GM19351 (cell line): ENCODE measurements around the gene TTC39A.
"Not testable (repeated sequence)": the region's sequence is repeated elsewhere in the genome, so short reads cannot be mapped to it uniquely, and the experiment has no call there.

Experiments
- ATAC-seq: cut with Tn5 transposase; IDR thresholded peaks from one replicate; pipeline ENCODE4 v1.9.1; 2021; ENCODE audit warnings: mild to moderate bottlenecking, moderate library complexity; ENCODE audit not compliant: unreplicated experiment

TTC39A gene

GRCh38 chr1:51340380-51340779, 10.0 kb upstream of the TTC39A start:
- ATAC-seq: no peak

DNA sequence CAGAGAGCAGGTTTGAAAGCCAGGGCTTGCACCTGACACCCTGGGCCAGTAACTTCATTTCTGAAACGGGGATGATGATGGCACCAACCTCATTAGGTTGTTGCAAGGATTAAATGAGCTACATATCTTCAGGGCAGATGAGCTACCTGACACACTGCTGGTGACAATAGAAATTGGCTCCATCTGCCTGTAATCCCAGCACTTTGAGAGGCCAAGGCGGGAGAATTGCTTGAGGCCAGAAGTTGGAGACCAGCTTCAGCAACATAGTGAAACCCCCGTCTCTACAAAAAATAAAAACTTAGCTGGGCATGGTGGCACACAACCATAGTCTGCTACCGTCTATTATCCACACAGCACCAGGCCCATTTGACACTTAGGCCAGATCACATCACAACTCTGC, 6.3 kb upstream of the TTC39A start:
- ATAC-seq: no peak

DNA sequence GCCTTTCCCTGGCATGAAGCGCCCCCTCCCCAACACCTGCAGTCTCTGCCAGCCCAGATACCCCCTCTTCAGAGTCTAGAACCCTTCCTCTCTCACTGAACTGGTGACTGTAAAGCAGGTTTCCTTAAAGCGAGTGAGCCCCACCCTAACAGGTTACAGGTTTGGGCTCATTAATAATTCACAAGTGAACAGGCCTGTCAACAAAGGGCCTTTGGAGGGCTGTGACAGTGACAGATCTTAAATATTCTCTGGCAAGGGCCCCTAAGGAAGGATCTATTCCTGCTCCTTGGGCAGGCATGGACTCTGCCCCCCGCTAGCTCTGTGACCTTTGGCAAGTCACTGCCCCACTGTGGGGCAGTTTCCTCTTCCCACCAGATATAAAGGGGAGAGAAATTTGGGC, 5.6 kb upstream of the TTC39A start:
- no peak for ATAC-seq

DNA sequence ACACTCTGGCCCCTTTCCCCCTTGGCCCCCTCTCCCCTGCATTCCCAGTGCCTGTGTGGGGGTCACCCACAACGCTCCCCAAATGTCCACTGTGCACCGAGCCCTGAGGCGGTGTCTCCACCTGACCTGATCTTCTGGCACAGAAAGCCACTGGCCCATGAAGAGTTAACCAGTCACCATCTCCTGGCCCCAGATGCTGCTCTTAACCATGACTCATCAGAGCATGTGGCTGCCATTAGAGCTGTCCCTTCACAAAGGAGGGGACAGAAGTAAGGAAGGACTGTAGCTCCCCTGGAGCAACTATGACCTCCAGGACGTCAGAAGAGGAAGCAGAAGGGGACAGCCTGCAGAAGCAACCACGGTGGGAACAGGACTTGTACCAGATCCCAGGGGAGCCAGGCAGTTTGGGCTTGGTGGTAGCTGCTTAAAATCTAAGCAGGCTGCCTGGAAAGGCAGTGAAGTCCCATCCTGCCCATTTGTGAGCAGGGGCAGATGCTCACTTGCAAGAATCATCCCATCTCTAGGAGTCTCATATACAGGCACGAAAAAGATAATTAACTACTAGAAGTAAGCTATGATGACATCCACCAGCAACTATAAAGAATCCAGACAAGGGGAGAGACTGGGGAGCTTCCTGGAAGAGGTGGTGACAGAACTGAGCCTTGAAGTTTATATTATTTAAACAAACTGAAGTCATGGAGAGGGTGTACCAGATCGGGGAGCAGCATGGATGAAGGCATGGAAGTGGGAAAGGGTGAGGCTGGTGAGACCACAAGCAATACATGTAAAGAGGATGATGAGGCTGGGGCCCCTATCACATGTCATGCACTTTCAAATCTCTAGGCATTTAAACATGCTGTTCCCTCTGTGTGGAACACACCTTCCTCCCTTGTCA, 1.1 kb upstream of the TTC39A start:
- ATAC-seq: peak; percentile 71

GRCh38 chr1:51329443-51330325, 678 bp downstream of the TTC39A start:
- no peak for ATAC-seq

DNA sequence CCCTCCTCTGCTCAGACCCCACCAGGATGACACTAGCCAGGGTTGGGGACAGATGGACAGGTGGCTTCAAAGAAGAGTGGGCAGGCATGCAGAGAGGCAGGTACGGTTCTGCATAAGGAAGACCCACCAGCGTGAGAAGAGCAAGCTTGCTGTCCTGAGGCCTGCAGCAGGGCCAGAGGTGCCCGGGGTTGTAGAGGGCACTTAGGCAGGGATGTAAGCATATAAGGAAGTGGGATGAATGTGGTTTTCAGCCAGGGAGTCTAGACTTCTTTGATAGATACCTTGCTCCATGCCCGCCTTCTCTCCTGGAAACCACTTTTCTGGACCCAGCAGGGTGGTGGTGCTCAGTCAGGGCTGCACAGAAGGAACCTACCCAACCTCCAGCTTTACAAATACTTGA, 1.4 kb downstream of the TTC39A start:
- no peak for ATAC-seq

- no peak for ATAC-seq
Observed at GRCh38 chr1:51328279-51328678, 2.1 kb downstream of the TTC39A start.

DNA sequence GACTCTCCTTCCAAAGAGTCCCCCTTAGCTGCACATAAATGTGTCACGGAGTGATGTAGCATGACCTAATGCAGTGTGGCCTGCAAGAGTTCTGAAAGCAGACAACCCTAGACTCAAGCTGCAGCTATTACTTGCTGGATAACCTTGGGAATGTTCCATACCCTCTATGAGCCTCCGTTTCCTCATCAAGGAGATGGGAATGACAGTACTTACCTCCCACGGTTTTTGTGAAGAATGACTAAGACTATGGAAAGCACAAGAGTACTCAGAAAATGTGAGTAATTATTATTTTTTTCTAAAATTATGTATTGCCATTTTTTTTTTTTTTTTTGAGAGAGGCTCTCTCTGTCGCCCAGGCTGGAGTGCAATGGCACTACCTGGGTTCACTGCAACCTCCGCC, 3.0 kb downstream of the TTC39A start:
- ATAC-seq: no peak

DNA sequence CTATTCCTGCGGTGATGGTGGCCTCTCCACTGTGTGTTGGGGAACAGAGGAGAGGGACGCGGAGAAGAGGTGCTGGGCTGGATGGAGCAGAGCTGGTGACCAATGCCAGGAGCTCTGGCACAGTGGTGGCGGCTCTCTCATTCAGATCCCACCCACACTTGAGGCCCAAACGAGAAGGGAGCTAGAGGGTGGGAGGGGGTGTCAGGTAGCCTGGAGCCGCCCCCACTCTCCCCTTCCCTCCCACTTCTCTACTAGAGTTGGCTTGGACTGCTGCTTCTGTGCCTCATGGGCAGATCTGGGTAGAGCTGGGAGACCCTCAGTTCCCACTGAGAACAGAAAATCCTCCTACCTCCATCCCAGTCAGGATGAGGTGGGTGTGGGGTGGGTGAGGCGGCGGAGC, 3.5 kb downstream of the TTC39A start:
- ATAC-seq: no peak

DNA sequence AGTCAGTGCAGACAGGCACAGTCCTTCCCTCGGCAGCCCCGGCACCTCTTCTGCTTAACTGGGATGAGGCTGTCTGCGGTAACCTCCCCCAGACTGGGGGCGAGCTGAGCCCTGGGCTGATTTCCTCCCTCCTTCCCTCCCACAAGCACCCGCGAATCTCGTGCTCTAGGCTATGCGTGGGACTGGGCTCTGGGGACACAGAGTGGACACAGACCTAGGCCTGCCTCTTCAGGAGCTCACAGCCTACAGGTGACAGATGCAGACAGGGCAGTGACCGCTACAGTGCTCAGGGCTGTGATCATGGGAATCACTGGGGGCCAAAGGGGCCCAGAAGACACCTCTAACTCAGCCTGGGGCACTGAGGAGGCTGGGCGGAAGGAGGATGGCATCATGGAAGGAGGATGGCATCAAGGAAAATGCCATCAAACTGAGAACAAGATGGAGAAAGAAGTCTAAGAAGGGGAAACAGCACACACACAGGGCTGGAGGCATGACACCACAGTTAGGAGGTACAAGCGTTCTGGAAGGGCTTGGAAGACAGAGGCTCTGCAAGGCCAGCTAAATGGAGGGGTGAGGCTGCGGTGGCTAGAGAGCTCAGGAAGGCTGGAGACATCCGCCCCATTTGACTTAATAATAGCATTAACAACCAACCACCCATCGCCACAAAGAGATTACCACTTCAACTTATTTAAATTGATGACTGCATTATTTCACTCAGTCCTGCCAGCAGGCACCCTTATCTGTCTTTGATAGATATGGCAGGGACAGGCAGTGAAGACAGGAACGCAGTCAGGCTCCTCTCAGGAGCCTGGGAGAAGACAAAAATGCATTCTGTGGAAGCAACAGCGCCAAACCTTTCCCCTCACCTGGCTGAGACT, 4.2 kb downstream of the TTC39A start:
- ATAC-seq: no peak

GRCh38 chr1:51325391-51325790, 5.0 kb downstream of the TTC39A start:
- no peak for ATAC-seq

DNA sequence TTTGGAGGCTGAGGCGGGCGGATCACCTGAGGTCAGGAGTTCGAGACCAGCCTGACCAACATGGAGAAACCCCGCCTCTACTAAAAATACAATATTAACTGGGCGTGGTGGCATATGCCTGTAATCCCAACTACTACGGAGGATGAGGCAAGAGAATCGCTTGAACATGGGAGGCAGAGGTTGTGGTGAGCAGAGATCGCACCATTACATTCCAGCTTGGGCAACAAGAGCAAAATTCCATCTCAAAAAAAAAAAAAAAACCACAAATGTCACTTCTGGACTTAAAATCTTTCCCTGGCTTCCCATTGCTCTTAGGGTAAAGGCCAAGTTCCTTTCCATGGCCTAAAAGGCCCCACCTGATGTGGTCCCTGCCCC, 5.4 kb downstream of the TTC39A start:
- not testable (repeated sequence) for ATAC-seq

DNA sequence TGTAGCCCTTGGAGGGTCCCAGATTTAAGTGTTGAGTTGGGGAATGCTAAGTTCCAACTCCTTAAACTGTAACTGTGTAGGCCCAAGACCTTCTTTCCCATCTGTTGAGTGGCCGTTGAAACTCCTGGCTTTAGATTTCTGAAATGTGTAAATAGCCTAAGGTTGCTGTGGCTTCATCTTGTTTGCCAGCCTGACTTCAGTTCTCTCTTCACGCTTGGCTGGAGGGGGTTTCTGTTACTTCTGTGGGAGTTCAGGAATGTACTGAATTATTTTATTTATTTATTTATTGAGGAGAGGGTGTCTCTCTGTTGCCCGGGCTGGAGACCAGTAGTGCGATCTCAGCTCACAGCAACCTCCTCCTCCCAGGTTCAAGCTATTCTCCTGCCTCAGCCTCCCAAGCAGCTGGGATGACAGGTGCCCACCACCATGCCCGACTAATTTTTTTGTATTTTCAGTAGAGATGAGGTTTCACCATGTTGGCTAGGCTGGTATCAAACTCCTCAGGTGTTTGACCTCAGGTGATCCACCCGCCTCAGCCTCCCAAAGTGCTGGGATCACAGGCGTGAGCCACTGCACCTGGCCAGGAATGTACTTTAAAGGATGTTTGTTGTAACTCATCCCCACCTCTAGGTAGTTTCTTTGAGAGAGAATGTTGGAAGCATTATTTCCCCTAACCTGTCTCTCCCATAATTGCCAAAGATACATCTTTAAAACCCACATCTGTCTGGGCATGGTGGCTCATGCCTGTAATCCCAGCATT, 5.9 kb downstream of the TTC39A start:
- ATAC-seq: no peak

GRCh38 chr1:51323778-51324177, 6.6 kb downstream of the TTC39A start:
- ATAC-seq: no peak

- no peak for ATAC-seq
Observed at GRCh38 chr1:51322417-51323101, 7.8 kb downstream of the TTC39A start.

DNA sequence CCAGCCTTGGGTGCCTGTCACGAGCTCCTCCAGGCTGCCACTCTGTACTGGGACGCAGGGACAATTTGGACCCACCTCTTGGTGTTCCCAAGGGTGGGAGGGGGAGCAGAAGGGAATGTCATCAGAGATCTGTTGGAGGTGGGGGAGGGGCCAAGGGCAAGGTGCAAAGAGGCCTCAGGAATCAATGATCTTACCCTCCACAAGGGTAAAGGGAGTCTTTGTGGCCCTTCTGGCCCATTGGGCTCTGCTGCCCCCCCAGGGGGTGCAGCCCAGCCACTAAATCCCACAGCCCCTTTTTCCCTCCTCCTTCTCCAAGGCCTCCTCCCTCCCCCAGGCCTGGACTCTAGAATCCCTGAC, 8.5 kb downstream of the TTC39A start:
- ATAC-seq: no peak

GRCh38 chr1:51320967-51321923, 9.1 kb downstream of the TTC39A start:
- ATAC-seq: no peak

- ATAC-seq: no peak
Observed at GRCh38 chr1:51317798-51318197, 12.6 kb downstream of the TTC39A start.

- no peak for ATAC-seq
Observed at GRCh38 chr1:51316846-51317120, 13.6 kb downstream of the TTC39A start.
